Nephron (organoid): Measurements from ENCODE around the gene JSRP1.

Source experiments
- H3K27ac Mint-ChIP-seq, 3 experiments: 2 replicates each; pipeline ENCODE4 v1.8.0; 2020; ENCODE audit warnings: mixed read lengths in 3 of 3, mild to moderate bottlenecking in 2 of 3, moderate library complexity in 1 of 3
- H3K27me3 Mint-ChIP-seq: 2 replicates; pipeline ENCODE4 v1.8.0; 2021; ENCODE audit warnings: low read depth, mild to moderate bottlenecking, moderate library complexity, mixed read lengths
- H3K36me3 Mint-ChIP-seq: 2 replicates; pipeline ENCODE4 v1.8.0; 2020; ENCODE audit warnings: low read depth, mixed read lengths
- H3K4me1 Mint-ChIP-seq: 2 replicates; pipeline ENCODE4 v1.8.0; 2020; ENCODE audit warnings: mixed read lengths
- H3K4me3 Mint-ChIP-seq, 3 experiments: 2 replicates each; pipeline ENCODE4 v1.8.0; 2020; ENCODE audit warnings: mild to moderate bottlenecking in 3 of 3, mixed read lengths in 3 of 3, moderate library complexity in 2 of 3
- H3K9me3 Mint-ChIP-seq: 2 replicates; pipeline ENCODE4 v1.8.0; 2020; ENCODE audit warnings: mixed read lengths
- CTCF ChIP-seq, 3 experiments: fragments of 200-600 bp; sonication (generic); IDR thresholded peaks; one replicate each; pipeline ENCODE4 v1.5.0; 2021; ENCODE audit warnings: antibody characterized with exemption in 3 of 3; ENCODE audit not compliant: unreplicated experiment in 3 of 3

JSRP1 gene

GRCh38 chr19:2296141-2296540 lies 39.9 kb upstream of the JSRP1 start:
- H3K9me3 Mint-ChIP-seq, result no peaks in the 10 kb centered on the region
- H3K36me3 Mint-ChIP-seq, result no peaks in the 10 kb centered on the region

GRCh38 chr19:2294687-2295335 lies 38.6 kb upstream of the JSRP1 start:
- Mint-ChIP-seq H3K27me3 (peaks cover 70% of the 10 kb centered on the region), H3K27ac (no peak overlapping the region), H3K36me3 (no peaks in the 10 kb centered on the region), H3K9me3 (no peaks in the 10 kb centered on the region), H3K4me3 (peak overlapping the region in 2 of 3 experiments; percentile 14 to 22), H3K4me1 (peaks cover 11% of the 10 kb centered on the region)
- no peak for TF ChIP-seq CTCF (IDR thresholded peaks at IDR 0.05; ENCODE audit: unreplicated experiment in 3 of 3)

More at GRCh38 chr19:2296141-2296540, 39.9 kb upstream of the JSRP1 start:
- no peak for TF ChIP-seq CTCF (IDR thresholded peaks at IDR 0.05; ENCODE audit: unreplicated experiment in 3 of 3)
- Mint-ChIP-seq H3K4me3 (no peak overlapping the region), H3K4me1 (peaks cover 11% of the 10 kb centered on the region), H3K27me3 (peaks cover 59% of the 10 kb centered on the region), H3K27ac (no peak overlapping the region)

GRCh38 chr19:2291185-2291751 lies 35.1 kb upstream of the JSRP1 start:
- Mint-ChIP-seq H3K36me3 (no peaks in the 10 kb centered on the region), H3K4me3 (peak overlapping the region in 1 of 3 experiments; percentile 15), H3K27me3 (peaks cover 97% of the 10 kb centered on the region), H3K27ac (no peak overlapping the region), H3K4me1 (peaks cover 17% of the 10 kb centered on the region), H3K9me3 (no peaks in the 10 kb centered on the region)
- TF ChIP-seq CTCF (IDR thresholded peaks at IDR 0.05; ENCODE audit: unreplicated experiment in 3 of 3), result peak in 2 of 3 experiments; percentile 18 to 19

GRCh38 chr19:2290441-2291184 lies 34.4 kb upstream of the JSRP1 start:
- no peaks in the 10 kb centered on the region for H3K9me3 Mint-ChIP-seq
- no peaks in the 10 kb centered on the region for H3K36me3 Mint-ChIP-seq
- TF ChIP-seq CTCF (IDR thresholded peaks at IDR 0.05; ENCODE audit: unreplicated experiment in 3 of 3), result no peak
- H3K27ac Mint-ChIP-seq, result no peak overlapping the region
- peaks cover 97% of the 10 kb centered on the region for H3K27me3 Mint-ChIP-seq
- H3K4me1 Mint-ChIP-seq, result peaks cover 17% of the 10 kb centered on the region
- peak overlapping the region in 1 of 3 experiments; percentile 29 for H3K4me3 Mint-ChIP-seq

GRCh38 chr19:2289714-2290435 lies 33.7 kb upstream of the JSRP1 start:
- H3K4me3 Mint-ChIP-seq, result peak overlapping the region in 2 of 3 experiments; percentile 68 to 72
- TF ChIP-seq CTCF (IDR thresholded peaks at IDR 0.05; ENCODE audit: unreplicated experiment in 3 of 3), result no peak
- peaks cover 12% of the 10 kb centered on the region for H3K4me1 Mint-ChIP-seq
- no peak overlapping the region for H3K27ac Mint-ChIP-seq
- no peaks in the 10 kb centered on the region for H3K9me3 Mint-ChIP-seq
- no peaks in the 10 kb centered on the region for H3K36me3 Mint-ChIP-seq
- peaks cover 96% of the 10 kb centered on the region for H3K27me3 Mint-ChIP-seq
